Activated CD4-positive, alpha-beta T cell treated with anti-CD3 and anti-CD28 coated beads, Interleukin-2, amount 50 U/mL, for 16 hours (primary cell): ENCODE data around the gene EPYC.

ENCODE experiments used
- DNase-seq: peaks from one replicate; pipeline ENCODE4 v3.0.0-alpha.2; 2020

The EPYC gene, protein sequence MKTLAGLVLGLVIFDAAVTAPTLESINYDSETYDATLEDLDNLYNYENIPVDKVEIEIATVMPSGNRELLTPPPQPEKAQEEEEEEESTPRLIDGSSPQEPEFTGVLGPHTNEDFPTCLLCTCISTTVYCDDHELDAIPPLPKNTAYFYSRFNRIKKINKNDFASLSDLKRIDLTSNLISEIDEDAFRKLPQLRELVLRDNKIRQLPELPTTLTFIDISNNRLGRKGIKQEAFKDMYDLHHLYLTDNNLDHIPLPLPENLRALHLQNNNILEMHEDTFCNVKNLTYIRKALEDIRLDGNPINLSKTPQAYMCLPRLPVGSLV

DNA sequence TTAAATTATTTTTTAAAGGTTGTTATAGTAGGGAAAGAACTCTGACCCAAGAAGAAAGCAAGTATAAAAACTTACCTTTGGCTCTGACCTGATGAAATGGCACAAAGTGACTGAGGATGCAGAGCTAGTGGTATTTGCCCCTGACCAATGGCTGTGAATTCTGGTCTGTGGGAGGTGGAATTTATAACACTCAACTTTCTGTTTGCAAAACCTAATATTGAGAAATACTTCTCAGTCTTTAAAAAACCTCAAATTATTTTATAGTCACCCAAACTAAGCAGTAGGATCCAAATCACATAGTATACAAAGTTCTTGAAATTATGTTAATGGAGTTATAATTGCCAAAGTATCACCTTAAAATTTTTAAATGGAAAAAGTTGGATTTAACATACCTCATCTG, at the start of gene EPYC:
Gene EPYC (minus strand): TSS at position 101 of the 400 bp plus-strand sequence. CDS start 2,407 bp downstream, outside the sequence.
- DNase-seq, result no peak

DNA sequence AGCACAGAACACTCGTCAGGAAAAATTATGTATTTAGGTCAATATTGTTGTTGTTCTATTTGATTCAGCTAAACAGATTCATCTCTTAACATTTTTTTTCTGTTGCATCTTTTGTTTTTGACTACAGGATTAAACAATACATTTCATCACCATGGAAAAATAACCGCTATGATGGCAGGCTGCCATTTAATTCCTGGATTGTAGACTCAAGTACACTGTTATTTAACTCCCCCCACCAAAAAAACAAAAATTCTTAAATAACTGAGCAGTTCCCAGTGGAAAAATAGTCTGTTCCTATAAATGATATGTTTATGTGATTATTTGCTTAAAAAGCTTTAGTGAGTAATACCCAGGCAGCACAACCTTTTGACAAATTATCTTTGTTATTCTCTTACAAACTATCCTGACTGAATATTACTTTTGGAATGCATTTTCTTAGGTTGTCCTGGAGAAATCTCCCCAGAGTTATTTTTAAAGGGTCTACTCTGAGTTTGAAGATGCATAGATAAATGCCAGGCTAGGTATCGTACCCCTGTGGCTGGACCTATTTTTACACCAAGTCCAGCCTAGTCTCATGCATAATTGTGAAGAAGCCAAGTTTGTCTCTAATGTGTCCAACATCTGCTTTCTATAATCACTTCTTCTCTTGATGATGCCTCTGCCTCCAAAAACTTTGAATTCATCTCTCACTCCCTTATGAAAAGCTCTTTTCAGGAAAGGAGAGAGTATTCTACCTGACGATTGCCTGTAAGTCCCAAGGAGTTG, 49.4 kb upstream of the EPYC start:
- DNase-seq, result no peak

DNA sequence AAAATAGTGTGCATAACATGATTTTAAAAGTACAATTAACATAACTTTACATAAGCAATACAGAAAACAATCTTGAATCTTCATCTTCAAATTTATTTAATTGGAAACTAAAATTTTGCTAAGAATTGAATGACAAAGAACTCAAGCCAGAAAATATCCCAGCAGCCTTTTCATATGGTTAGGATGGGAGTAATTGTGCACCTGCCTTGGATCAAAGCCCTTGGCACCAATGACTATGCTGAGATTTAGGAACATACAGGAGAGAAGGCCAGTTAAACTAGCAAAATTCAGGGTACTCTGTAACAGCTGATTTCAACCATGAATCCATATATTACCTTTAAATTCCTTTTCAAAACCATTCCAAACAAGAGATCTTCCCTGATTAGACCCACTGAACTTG, 47.3 kb upstream of the EPYC start:
- no peak for DNase-seq

DNA sequence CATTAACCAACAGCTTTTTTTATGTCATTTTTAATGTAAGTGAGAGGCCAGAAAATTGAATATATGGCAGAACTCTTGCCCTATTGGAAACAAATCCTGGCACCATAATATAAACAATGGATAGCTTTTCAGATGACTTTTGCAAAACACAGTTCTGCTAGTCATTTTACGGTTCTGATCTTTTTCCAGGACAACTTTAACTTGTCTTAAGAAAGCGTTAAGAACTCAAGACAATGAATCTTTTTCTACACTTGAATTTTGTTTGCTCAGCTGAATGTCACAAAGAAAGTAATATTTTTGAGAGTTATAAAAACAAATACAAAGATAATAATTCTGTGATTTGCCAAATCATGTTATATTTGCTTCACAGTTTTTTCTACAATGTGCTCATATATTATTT, 39.8 kb upstream of the EPYC start:
- DNase-seq, result no peak

DNA sequence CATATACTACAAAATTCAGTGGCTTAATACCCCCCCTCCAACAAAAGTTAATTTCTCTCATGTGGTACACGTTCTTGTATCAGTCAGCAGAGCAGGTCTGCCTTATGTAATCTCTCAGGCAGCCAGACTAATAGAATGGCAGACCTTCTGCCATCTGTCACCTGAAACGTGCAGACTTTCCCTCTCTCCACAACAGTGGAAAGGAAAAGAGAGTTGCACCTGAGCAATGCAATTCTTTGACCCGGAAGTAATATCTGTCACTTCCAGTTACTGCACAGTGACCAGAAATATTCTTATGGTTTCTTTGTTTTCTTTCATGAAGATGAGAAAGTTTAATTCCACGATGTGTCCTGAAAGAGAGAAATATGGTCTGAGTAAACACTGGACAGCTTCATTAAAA, 38.6 kb upstream of the EPYC start:
- DNase-seq, result no peak

DNA sequence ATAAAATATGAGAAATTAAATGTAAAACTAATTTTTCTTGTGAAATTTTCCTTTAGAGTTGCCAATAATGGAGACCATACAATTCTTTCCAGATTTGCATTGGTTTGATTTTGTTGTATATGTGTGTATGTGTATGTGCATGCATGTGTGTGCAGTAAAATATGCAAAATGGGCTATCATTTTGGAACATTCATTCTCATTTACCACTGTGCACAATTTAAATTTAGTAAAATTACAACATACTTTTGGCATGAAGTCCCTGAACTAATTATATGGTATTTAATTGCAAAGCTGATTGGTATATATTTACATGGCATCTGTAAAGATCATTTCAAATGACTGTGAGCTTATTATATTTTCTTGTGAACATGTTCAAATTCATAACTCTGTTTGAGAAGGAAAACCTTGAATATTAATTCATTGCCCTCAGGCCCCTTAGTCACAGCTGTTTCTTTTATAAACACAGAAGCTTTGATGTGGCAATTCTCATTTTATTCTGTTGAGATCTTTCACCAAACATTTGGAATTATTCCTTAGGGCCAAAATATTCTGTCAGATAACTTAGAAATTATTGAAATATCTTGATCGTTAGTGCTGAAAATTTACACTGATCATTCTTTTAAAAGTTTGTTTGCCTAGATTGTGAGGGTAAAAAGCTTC, 35.5 kb upstream of the EPYC start:
- DNase-seq, result no peak

DNA sequence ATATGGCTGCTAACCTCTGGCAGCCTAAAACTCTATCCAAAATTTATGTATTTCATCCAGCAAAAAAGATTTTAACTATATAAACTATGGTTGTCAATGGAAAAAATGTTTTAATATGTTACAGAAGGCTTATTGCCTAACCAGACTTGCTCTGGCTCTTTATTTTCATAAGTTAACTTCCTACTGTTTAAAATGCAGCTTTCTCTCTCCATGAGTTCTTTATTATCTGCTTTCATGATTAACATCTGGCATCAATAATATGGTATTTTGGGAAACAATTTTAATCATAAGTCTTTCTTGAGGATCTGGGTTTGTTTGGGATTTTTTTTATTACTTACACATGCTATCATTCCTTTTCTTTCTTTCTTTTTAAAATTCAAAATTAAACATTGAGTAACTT, 32.5 kb upstream of the EPYC start:
- no peak for DNase-seq

DNA sequence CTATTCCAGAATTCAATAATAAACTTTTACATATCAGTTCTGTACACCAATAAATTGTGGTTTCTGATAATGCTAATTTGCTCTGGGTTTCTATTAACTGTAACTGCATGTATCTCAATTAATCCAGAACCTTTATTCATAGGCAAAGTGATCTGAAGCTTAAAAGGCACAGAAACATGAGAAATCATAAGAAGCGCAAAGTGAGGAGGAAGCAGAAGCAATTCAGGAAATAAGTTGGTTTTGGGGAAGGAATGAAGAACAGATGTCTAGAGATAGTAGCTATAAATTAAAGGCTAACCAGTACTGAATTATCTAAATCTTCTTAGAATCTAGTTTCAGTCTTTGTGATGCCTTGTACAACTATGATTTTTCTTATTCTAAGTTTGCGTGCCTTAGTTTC, 28.5 kb upstream of the EPYC start:
- DNase-seq, result no peak

DNA sequence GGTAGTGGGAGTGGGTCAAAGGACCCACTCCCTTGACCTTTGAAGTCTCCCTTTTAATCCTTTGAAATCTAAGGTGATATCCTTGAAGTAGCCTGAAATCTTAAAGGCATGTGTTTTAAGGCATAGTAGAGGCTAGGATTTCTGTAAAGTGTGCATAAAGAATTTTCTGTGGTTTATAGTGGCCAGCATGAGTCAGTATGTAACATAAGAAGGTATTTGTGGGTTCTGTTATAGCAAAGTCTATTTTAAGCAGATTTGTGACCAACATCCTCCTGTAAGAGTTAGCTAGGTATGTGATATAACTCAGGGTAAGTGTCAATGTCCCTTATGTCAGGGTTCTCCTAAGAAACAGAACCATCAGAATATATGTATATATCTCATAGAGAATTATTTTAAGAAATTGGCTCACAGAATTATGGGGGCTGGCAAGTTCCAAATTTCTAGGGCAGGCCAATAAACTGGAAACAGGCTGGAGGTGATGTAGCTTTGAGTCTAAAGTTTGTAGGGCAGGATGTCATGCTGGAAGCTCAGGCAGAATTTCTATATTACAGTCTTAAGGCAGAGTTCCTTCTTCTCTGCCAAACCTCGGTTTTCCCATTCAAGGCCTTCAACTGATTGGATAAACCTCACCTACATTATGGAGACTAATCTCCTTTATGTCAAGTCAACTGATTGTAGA, 18.7 kb upstream of the EPYC start:
- no peak for DNase-seq

DNA sequence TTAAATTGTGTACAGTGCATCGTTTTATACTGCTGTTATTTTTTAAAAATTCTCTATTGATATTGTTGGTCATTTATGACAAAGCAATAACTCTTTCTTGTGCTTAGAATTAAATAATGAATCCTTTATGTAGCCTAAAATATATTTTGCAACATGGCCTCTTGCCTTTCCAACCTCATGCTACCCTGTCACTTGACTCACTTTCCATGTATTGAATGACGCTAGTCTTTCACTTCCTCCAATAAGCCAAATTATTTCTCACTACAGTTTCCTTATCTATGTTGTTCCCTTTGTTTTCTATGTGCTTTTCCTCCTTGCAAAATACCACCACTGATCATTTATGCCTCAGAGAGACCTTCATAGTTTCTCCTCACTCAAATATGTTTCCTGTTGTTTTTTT, 16.3 kb upstream of the EPYC start:
- DNase-seq, result no peak

DNA sequence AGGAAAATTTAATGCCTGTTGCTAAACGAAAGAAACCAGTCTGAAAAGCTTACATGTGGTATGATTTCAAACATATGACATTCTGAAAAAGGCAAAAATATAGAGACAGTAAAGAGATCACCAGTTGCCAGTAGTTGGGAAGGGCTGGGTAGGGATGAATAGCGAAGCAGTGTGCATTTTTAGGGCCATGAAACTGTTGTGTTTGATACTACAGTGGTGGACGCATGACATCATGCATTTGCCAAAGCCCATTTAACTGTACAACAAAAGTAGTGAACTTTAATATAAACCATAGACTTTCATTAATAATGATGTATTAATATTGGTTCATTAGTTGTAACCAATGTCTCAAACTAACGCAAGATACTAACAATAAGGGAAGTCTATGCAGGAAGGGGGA, 14.7 kb upstream of the EPYC start:
- no peak for DNase-seq

DNA sequence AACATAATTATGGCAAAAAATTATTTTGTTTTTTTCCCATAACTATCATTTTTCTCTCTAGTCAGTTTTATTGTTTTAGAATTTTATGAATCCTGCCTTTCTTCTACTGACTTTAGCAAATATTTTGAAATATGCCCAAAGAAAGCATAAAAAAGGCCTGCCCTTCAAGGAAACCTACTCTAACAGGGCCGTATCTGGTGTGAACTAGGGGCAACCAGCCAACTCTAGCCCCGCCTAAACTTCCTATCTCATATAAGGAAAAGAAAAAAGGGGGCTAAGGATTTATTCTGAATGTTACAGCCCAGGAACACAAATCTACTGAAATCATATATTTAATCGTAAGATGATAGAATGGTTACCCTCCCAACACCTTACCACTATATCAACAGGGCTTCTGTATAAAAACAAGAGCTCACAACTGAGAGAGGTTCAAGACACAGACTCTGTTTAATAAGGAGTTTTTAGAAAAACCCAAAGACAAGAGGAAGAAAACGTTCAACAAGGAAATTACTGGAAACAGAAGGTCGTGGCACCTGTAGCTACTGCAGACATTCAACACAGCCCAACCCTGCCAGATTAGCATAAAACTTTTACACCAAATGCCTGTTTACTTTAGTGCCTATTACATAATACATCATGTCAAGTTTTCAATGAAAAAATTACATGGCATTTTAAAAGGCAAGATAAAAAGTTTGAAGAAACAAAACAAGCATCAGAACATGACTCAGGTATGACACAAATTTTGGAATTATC, 12.9 kb upstream of the EPYC start:
- DNase-seq, result no peak

DNA sequence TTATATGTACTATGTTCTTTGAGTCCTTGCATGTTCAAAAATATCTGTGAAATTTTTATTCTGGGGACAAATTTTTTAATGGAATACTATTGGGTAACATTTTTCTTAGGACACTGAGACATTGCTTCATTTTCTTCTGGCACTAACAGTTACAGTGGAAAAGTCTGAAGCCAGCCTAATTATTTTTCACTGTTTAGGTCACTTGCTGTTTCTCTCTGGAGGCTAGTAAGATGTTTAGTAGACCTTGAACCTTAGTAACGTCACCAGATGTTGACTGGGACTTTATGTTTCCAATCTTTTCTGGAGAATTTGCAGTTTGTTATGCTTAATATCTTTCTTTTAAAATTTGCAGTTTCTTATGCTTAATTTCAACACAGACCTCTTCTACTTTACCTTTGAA, 12.3 kb upstream of the EPYC start:
- no peak for DNase-seq

DNA sequence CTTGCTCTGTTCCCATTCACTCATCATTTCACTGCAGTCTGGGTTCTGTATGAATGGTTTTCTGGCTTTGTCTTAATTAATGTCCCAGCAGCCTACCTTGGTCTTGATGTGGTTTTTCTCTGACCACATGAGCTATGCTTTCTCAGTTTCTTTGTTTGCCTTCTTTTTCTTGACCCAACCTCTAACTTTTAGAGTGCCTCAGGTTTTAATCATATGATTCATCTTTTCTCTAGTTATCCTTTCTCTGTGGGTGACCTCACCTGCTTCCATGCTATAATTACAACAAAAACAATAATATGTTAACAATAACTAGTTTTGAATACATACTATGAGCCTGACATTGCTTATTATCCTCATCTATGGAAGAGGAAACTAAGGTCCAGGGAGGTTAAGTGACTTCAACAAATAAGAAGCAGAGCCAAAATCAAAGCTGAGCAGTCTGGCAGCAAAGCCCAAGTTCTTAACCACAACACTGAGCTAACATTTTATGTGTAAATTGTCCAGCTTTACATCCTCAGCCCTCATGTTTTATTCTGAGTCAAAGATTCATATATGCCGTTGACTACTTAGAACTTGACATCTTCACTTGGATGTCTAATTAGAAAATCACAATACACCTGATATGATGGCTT, 4.7 kb upstream of the EPYC start:
- peak; percentile 6 for DNase-seq

DNA sequence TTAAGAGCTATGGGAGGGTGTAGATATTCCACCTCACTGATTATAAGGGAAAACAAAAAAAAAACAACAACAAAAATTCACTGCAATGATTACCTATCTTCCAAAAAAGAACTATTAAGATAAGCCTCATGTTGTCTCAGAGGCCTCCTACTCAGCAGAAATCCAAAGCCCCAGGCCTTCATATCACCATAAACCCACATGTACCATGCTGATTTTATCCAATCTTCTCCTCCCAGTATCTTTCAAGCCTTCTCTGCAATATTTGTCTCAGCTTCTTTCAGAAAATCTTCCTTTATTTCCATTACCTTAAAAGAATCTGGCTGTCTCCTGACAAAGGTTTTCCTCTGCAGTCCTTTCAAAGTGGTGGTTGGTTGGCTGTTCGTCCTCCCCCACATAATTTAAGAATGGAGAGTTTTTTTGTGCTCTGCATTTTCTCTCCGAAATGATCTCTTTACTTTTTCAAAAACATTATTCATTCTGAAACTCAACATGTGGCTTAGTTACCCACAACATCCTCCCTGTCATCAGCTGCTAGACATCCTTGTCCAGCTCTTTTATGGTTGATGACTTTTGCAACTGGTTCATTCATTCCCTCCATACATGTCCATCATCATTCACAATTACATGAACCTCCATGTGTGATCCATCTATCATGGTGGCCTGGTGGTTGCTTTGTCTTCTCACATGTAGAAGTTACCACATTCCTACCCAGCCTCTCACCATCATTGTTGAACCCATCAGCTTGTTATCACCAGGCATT, 2.9 kb upstream of the EPYC start:
- DNase-seq, result peak; percentile 54

DNA sequence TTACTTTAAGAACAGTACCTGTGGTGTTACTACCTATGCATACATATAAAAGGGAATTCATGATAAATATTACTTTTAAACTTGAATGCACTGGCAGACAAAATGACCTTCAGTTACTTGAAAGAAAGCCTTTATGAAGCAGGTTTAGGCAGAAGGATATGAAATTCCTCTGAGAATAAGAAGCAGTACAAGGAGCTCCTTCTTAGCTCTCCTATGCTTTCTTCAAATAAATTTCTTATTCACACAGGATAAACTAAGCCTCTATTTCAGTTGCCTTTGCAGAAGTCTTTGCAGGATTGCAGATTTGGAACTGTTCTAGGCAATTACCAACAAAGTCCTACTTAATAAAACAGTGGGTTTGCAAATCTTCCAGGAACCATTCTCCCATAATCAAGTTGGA, 1.0 kb downstream of the EPYC start:
- DNase-seq, result no peak

DNA sequence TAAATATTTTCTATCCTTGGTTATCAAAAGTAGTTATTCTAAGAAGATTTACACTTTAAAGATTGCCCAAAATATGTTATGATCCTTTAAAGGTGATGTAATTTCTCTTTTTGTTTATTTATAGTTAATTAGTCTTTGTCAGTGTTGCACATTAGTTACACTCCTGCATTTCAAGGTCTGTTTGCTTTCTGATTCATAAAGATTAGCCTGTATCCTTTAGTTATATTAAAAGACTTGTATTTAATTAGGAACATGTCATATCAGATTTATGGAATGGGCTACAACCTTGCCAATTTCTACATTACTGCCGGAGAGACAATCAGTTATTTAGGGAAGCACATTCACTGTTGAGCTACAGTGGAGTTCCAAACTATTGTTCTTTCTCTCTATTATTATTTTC, 3.5 kb downstream of the EPYC start:
- no peak for DNase-seq

DNA sequence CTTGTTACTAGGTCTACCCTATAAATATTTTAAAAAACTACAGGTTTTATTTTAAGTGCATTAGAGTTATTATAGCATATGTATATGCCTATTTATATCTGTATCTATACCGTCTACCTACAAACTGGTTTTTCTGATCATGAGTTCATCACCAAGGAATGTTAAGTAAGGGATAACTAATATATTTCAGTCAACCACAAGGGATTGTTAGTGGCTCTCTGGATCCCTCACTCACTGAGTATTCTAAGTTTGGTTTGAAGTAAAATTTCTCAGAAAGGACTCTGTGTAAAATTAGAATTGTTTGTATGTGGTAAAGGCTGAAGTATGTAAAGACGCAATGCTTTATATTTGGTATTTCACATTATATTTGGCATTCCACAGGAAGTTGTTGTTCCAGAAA, 4.8 kb downstream of the EPYC start:
- no peak for DNase-seq

DNA sequence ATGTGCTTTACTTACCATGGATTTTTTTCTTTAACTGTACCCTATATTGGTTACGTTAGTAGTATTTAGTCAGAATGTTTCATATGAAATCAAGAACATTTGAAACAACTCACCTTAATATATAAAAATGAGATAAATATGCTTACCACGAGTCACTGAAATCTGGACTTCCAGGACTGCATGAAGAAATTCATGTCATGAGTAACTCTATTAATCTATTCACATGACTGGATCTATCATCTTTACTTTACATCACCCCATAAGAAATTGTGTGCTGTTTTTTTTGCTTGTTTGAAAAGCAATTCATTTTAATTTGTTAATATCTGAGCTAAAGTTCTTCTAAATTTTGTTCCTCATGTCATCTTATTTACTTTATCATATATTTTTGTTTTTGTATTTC, 5.2 kb downstream of the EPYC start:
- DNase-seq, result no peak

DNA sequence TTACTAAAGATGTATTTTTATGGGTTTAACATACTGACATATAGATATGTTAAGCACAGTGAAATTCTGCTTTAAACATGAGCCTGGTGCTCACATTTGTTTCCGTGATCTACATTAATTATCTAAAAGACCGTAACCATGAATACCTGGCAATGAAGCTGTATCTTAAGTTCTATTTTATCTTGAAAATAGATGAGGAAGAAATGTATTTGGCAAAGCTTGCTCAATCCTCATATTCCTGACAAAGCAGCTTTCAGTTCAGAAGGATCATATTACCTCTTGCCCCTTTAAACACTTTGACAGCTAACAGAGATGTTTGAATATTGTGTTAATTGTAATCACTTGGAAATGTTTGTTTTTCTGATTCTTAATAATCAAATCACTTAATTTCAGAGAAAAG, 9.8 kb downstream of the EPYC start:
- no peak for DNase-seq

DNA sequence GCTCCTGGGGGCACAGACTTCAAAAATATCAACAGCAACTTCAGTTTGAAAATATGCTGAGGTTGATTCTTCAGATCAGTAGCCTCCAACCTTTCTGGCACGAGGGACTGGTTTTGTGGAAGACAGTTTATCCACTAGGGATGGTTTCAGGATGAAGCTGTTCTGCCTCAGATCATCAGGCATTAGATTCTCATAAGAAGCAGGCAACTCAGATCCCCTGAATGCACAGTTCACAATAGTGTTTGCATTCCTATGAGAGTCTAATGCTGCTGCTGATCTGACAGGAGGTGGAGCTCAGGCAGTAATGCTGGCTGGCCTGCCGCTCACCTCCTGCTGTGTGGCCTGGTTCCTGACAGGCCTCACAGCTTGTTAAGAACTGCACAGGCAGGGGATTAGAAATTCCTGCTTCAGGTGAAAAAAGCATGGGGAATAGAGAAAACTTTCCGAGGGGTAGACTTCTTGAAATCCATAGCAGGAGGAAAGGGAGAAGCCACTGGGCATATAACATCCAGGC, 12.8 kb downstream of the EPYC start:
- DNase-seq, result no peak
